Nucleus accumbens (tissue), 56 donors: ENCODE results near the gene DENND5B.
A peak's percentile ranks its signal among the peaks of the same experiment; 100 is the strongest.
"Not testable (repeated sequence)": the region's sequence is repeated elsewhere in the genome, so short reads cannot be mapped to it uniquely, and the experiment has no call there.

Experiments used
- DNase-seq, 56 donors: peaks; one replicate each; lab custom pipeline; 2025; lab: John Stamatoyannopoulos, UW

Gene DENND5B

DNA sequence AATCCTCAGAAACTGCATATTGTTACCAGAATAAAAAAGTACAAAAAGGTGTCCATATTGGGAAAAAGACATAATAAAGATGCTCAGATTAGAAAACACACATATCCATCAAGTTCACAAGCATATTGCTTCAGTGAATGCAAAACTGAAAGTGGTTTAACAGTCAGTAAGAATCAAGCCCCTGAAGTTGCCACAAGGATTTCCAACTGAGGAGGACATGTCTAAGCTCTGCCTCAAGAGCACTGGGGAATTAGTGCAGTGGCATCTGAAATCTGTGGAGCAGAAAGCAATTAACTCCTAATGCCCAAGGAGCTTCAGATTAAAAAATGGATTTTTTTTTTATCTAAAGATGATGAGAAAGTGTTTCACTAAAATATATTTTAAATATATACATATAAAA is 113.2 kb downstream of the DENND5B start:
- no peak for DNase-seq

DNA sequence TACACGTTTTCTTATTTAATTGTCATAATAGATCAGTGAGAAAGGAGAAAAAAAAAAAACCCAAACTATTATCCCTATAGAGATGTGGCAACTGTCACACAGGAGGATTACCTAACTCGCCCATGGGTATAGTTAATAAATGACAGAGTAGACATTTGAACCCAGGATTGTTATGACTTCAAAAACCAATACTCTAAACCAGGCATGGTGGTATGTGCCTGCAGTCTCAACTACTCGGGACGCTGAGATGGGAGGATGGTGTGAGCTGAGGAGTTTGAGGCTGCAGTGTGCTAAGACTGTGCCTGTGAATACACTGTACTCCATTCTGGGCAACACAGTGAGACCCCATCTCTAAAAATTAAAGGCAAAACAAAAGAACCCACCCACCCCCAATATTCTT is 114.5 kb downstream of the DENND5B start:
- DNase-seq, result no peak

DNA sequence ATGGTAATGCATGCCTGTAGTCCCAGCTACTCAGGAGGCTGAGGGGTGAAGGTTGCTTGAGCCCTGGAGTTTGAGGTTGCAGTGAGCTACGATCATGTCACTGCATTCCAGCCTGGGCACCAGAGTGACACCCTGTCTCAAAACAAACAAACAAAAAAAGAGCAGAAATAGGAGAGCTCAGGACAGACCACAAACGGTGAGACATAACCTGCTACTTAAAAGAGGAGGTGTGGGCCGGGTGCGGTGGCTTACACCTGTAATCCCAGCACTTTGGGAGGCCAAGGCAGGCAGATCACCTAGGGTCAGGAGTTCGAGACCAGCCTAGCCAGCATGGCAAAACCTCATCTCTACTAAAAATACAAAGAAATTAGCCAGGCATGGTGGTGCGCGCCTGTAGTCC is 115.3 kb downstream of the DENND5B start:
- DNase-seq, result not testable (repeated sequence)

DNA sequence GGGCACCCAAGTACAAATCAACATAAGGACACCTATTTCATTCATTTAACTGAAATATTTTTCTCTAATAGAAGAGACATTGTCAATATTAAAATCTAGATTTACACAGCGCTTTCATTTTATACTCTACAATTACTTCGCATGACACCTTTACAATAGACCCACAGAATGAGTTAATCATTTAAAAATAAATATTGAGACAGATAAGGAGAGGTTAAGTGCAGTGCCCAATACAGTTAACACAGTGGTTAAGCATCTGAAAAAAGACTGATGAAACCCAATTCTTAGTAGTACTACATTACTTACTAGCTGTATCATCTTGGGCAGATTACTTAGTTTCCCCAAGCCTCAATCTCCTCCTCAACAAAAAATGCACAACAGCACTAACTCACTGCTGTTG is 116.2 kb downstream of the DENND5B start:
- DNase-seq, result no peak

DNA sequence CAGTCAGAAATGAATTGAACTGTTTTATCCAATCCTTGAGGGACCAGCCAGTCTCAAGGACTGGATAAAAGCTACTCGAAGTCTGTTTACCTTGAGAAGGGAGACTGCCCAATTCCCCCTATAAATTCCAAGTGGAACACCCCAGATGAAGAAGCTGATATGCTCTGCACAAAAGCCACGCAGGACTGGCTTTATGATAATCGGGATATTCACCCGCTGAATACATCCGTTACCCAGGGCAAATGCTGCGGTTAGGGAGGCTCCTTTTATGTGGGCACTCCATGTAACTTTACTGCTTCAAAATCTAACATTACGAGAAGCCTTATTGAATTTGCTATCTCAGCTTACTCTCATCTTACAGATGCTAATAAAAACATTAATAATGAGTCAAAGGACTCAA is 119.1 kb downstream of the DENND5B start:
- no peak for DNase-seq

DNA sequence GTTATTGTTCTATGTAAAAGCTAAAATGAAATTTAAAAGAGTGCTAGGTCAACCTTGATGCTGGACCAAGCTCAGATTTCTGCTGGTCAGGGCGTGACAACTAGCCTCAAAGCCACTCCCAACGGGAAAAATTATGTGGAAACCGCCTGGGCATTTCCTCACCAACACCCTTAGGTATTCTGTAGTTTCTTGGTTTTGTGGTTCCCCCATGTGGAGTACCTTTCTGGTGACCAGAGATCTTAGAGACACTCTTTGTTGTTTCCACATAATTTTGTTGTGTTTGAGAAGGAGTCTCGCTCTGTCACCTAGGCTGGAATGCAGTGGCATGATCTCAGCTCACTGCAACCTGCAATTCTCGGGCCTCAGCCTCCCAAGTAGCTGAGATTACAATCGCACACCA is 119.9 kb downstream of the DENND5B start:
- no peak for DNase-seq

DNA sequence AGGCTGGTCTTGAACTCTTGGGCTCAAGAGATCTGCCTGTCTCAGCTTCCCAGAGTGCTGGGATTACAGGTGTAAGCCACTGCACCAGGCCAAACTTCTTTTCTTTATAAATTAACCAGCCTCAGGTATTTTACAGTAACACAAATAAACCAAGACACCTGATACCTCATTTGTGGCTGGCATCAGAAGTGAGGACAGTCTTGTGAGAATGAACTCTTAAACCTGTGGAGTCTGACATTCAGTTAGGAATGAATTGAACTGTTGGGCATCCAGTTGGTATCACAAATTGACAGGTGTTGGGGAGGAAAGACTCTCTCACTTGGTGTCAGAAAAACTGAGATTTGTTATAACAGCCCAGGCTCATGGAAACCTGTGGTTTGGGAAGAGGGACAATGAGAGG is 120.5 kb downstream of the DENND5B start:
- DNase-seq, result no peak

DNA sequence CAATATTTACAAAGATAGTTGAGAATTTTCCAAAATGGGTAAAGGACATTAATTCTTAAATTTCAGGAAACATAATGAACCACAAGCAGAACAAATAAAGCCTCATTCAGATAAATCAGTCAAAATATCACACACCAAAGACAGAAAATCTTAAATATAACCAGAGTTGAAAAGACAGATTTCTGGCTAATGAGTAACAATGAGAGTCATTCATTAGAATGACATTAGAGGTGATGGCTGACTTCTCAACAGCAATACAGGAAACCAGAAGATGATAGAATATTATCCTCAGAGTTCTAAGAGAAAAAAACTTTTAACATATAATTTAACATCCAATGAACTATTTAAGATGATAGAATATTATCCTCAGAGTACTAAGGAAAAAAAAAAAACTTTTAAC is 124.2 kb downstream of the DENND5B start:
- DNase-seq, result no peak

DNA sequence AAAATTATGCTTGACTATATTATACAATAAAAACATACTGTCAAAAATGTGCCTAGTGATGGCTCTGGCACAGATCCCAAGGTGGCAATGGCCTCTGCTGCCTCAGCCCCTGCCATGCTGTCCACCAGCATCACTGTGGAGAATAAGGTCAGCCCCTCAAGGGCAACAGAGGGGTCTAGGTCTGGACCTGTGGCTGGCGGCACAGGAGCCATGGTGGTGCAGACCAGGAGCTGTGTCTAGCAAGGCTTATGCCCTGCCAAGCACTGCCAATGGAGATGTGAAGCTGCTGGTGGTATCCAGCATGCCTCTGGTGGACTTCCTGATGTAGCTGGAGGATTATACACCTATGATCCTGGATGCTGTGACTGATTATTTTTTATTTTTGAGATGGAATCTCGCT is 125.9 kb downstream of the DENND5B start:
- DNase-seq, result no peak

DNA sequence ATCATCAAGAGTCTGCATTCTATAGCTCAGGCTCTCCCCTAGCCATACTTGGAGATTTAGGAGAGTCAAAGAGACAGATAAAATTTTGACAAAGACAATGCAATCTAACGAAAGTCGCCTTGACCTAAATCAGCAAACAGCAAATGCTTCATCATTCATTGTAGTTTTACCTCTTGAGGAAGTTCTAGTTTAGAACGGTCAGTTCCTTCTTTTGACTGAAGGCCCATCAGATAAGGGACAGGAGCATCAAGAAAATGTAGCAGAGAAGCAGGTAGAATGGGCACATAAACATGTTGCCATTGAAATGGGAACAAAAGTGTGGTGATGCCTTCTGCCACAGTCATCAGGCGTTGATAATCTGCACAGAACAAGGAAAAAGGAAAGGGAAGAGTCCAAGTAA is 130.9 kb downstream of the DENND5B start:
- no peak for DNase-seq

DNA sequence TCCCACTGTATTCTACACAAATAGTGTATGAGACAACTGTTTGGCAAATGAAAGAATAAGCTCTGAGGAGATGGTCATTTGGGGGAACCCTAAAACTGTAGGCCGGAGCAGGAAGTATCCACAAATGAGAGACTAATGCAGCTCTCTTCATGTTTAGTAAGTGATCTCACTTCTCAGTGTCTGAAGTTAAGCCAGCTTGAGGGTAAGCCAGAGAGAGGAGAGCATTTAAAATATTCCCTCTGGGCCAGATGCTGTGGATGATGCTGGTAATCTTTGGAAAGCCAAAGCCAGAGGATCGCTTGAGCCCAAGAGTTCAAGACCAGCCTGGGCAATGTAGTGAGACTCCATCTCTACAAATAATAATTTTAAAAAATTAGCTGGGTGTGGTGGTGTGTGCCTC is 134.4 kb downstream of the DENND5B start:
- DNase-seq, result no peak

DNA sequence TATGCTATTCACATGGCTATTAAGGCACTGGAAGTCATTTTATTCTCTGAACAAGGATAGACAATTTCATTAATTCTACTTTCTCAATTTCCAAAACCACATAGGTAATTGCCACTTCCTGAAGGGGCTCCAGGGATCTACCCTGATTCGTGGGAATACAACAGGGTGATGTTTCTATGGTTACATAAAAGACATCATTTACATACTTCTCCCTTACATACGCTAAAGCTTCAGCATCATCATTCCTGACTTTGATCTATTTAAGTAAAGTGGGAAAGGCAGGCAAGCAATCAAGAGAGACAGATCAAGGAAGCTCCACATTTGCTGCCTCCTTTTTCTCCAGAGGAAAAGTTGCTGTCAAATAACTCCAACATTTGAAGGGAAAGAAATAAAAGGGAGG is 146.2 kb downstream of the DENND5B start:
- no peak for DNase-seq

DNA sequence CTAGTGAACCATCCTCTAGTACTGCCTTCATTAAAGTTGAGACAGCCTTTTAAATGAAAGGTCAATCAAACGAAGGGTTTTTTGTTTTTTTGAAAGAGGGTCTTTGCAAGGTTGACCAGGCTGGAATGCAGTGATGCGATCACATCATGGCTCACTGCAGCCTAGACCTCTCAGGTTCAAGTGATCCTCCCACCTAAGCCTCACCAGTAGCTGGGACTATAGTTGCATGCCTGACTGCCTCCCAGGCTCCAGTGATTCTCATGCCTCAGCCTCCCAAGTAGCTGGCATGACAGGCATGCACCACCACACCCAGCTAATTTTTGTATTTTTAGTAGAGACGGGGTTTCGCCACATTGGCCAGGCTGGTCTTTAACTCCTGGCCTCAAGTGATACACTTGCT is 150.3 kb downstream of the DENND5B start:
- DNase-seq, result no peak

DNA sequence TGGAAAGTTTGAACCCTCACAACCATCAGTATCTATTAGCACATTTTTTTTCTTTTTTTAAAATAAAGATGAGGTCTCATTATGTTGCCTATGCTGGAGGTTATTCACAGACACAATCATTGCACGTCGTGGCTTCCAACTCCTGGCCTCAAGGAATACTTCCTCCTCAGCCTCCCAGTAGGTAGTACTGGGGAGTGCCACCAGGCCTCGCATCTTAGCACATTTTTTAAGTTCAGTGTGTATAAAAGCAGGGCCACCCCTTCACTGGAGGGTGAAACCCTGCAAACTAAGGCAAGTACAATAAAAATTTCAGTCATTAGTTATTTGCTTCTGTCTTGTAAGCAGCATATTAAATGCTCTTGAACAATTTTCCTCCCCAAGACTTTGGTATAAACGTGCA is 150.8 kb downstream of the DENND5B start:
- DNase-seq, result no peak

DNA sequence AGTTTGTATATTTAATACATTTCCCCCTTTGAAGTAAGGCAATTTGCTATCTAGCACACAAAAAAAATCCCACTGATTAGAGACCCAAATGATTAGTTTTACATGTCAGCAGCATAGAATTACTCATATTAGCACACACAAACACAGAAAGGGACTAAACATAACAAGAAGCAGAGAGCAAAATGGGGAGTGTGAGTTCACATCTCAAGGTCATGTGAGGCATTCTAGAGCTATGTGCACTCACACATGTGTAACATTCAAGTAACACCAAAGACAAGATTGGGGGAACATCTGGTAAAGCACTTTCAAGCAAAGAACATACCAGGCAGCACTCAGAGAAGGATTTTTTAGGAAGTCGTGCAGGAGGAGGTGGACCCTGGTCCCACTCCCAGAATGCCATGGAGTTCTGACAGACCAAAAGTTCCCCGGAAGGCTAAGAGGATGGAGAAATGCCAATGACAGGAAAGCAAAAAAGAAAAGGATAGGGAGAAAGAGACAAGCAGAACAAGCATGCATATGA is 159.2 kb downstream of the DENND5B start:
- DNase-seq, result no peak

DNA sequence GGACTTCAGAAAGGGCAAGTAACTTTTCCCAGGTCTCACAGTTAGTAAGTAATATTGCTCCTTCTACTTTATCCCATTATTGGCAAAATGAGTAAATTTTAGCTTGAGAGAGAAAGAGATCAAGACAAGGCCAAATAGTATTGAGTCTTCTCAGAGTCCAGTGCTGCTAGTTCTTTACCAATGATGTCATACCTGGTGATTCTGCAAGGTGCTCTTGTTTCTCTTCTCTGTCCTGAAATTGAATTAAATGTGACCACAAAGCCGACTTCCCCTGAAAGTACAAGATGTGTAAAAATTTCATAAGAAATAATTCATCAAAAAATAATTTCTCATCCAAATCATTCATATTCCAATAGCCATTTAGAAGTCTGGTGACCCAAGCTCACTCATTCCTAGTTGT is 167.5 kb downstream of the DENND5B start:
- no peak for DNase-seq

DNA sequence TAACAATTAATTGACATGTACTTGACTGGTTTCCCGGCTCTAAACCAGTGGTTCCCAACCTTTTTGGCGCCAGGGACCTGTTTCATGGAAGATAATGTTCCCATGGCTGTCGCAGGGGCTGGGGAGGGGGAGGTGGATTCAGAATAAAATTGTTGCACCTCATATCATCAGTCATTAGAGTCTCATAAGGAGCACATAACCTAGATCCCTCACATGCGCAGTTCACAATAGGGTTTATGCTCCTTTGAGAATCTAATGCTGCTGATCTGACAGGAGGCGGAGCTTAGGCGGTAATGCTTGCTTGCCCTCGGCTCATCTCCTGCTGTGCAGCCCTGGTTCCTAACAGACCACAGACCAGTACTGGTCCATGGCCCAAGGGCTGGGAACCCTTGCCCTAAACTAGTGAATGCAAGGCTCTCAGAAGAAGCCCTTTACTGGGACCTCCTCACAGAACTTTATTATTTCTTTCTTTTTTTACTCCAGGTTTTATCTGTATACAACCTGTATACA is 178.6 kb downstream of the DENND5B start:
- no peak for DNase-seq

DNA sequence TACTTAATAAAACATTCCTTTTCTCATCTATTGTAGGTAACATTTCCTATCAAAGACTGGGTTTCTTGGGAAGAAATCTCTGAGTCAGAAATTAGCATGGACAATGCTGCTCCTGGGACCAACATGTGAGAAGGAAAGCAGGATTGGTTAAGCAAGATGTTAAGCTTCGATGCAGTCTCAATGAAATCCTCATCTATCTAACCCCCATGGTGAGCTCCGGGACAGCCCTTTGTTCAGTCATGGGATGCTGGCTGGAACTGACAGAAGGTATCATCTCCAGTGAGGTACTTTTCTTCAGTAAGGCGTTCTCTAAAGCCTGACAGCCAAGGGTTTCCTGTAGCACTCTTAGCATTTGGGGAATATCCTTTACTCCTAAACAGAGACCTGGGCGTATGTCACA is 182.2 kb downstream of the DENND5B start:
- no peak for DNase-seq

DNA sequence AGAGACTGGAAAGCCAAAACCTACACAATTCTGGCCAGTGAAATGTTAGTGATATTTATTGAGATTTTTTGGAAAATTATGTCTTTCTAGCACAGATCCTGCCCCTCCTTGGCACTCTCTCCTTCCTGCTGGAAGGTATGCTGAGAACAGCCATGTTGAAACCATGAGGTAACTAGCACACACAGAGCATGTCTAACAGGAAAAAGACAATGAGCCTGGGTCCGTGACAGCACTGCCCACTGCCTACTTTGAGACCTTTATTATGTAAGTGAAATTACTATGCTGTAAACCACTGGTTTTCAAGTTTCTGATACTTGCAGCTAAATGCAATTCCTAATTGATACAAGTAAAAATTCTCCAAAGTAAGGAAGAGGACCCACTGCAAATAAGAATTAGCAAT is 183.4 kb downstream of the DENND5B start:
- DNase-seq, result no peak

DNA sequence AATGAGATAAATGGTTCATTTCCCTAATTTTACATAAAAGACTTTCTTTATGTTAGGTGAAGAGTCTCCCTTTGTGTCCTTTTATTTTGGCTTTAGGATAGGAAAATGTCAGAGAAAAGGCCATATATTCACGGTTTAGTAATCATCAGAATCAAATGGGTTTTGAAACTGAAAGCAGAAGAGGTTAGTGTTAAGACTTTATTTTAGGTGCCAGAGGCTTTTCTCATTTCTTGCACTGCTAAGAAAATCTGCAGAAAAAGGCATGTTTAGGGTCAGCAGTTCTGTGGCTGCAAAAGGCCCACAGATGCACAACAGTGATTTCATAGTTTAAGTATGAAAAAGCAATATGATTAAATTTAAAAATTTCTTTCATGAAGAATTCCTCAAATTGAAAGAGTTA is 184.6 kb downstream of the DENND5B start:
- DNase-seq, result no peak

DNA sequence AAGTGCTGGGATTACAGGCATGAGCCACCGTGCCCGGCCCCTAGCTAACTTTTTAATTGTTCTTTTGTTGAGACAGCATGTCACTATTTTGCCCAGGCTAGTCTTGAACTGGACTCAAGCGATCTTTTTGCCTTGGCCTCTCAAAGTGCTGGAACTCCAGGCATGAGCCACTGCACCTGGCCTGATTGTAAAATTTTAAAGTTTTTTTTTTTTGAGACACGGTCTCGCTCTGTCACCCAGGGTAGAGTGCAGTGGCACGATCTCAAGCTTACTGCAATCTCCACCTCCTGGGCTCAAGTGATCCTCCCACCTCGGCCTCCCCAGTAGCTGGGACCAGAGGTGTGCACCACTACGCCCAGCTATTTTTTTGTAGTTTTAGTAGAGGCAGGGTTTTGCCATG is 185.9 kb downstream of the DENND5B start:
- no peak for DNase-seq

DNA sequence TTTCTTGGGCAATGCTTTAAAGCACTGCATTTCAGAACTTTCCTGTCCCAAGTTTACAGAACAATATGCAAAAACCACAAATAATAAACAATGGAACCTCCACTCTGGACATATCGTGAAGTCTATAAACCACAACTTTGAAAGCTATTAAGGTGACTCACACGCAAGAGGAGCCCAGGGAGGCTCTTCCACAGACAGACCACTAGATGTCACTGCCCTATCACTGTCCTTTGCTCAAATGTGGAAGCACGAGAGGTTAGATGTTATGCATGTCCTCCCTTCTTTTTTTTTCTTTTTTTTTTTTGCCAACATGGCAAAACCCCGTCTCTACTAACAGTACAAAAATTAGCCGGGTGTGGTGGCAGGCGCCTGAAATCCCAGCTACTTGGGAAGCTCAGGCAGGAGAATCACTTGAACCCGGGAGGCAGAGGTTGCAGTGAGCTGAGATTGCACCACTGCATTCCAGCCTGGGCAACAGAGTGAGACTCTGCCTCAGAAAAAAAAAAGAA is 187.8 kb downstream of the DENND5B start:
- peak in 47 of 56 donors; percentile 0 to 71 (median 22) for DNase-seq

DNA sequence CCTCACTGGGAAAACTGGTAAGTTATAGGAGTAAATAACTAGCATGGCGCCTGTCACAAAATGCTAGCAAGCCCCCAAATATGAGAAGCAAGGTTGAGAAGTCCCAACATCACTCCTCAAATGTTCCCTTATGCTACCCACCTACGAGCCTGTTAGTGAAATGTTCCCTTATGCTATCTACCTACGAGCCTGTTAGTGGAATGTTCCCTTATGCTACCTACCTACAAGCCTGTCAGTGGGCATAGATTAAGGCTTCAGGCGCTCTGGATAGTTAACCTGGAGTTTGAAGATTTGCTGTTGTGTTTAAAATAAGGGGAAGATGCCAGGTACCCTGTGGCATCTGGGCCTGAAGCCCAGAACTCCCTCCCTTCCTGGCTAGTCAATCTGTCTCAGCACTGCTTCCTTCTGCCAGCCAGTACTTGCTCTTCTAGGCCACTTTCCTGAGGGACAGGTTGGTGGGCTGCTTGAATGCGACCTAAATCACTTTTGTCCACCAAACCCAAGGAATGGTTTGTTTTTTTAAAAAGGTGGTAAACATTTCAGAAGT is 197.9 kb downstream of the DENND5B start:
- DNase-seq, result peak in 1 of 56 donors; percentile 33
